HUES6 (cell line): ENCODE results near the gene HGFAC.

ENCODE experiments used
- H3K27ac ChIP-seq: 2 replicates; pipeline ENCODE4 v1.7.0; 2013; ENCODE audit warnings: low read depth, mild to moderate bottlenecking, low read length, inconsistent platforms
- H3K27me3 ChIP-seq: 2 replicates; pipeline ENCODE4 v1.6.1; 2013; ENCODE audit warnings: low read length; ENCODE audit not compliant: control insufficient read depth, insufficient read depth
- H3K36me3 ChIP-seq: 2 replicates; pipeline ENCODE4 v1.6.1; 2013; ENCODE audit warnings: low read length; ENCODE audit not compliant: control insufficient read depth, insufficient read depth
- H3K4me1 ChIP-seq: 2 replicates; pipeline ENCODE4 v1.6.1; 2013; ENCODE audit warnings: low read length; ENCODE audit not compliant: control insufficient read depth, insufficient read depth
- H3K4me3 ChIP-seq: 2 replicates; pipeline ENCODE4 v1.5.1; 2013; ENCODE audit warnings: low read depth, low read length
- H3K9ac ChIP-seq: one replicate; pipeline ENCODE4 v1.6.1; 2013; ENCODE audit warnings: mild to moderate bottlenecking, low read length
- H3K9me3 ChIP-seq: 2 replicates; pipeline ENCODE4 v1.6.1; 2013; ENCODE audit warnings: low read depth, low read length; ENCODE audit not compliant: control insufficient read depth, insufficient read depth

The HGFAC gene

GRCh38 chr4:3411676-3412075 is 30.1 kb upstream of the HGFAC start:
- Histone ChIP-seq H3K4me1 (peaks cover 4% of the 10 kb centered on the region; the same call in 1 of the 2 replicates), H3K27me3 (no peaks in the 10 kb centered on the region)

GRCh38 chr4:3412257-3413020 is 29.3 kb upstream of the HGFAC start:
- H3K27me3 ChIP-seq, result no peaks in the 10 kb centered on the region
- H3K27ac ChIP-seq, result no peak overlapping the region
- no peak overlapping the region for H3K4me3 ChIP-seq
- H3K36me3 ChIP-seq, result peaks cover 5% of the 10 kb centered on the region; the same call in 1 of the 2 replicates
- H3K9me3 ChIP-seq, result no peaks in the 10 kb centered on the region
- H3K4me1 ChIP-seq, result peaks cover 4% of the 10 kb centered on the region; the same call in 1 of the 2 replicates
- H3K9ac ChIP-seq, result no peak overlapping the region

More at GRCh38 chr4:3411676-3412075, 30.1 kb upstream of the HGFAC start:
- H3K9ac ChIP-seq, result no peak overlapping the region
- H3K27ac ChIP-seq, result no peak overlapping the region
- no peaks in the 10 kb centered on the region for H3K9me3 ChIP-seq
- no peak overlapping the region for H3K4me3 ChIP-seq
- H3K36me3 ChIP-seq, result no peaks in the 10 kb centered on the region

GRCh38 chr4:3413217-3413671 is 28.5 kb upstream of the HGFAC start:
- Histone ChIP-seq H3K9ac (no peak overlapping the region), H3K9me3 (no peaks in the 10 kb centered on the region), H3K4me1 (peaks cover 4% of the 10 kb centered on the region; the same call in 1 of the 2 replicates), H3K27ac (no peak overlapping the region), H3K4me3 (no peak overlapping the region), H3K36me3 (peaks cover 5% of the 10 kb centered on the region; the same call in 1 of the 2 replicates), H3K27me3 (no peaks in the 10 kb centered on the region)

- Histone ChIP-seq H3K36me3 (peaks cover 5% of the 10 kb centered on the region; the same call in 1 of the 2 replicates), H3K27ac (no peak overlapping the region), H3K27me3 (no peaks in the 10 kb centered on the region), H3K4me3 (no peak overlapping the region), H3K9ac (no peak overlapping the region), H3K9me3 (no peaks in the 10 kb centered on the region), H3K4me1 (peaks cover 3% of the 10 kb centered on the region; the same call in 1 of the 2 replicates)
These were observed 27.9 kb upstream of the HGFAC start for GRCh38 chr4:3413675-3414420.

- Histone ChIP-seq H3K9ac (no peak overlapping the region), H3K4me3 (no peak overlapping the region), H3K27me3 (no peaks in the 10 kb centered on the region), H3K27ac (no peak overlapping the region), H3K9me3 (no peaks in the 10 kb centered on the region), H3K4me1 (no peaks in the 10 kb centered on the region; the same call in 1 of the 2 replicates), H3K36me3 (peaks cover 5% of the 10 kb centered on the region; the same call in 1 of the 2 replicates)
These were observed 27.1 kb upstream of the HGFAC start for GRCh38 chr4:3414421-3415279.

GRCh38 chr4:3415471-3416141 is 26.2 kb upstream of the HGFAC start:
- no peak overlapping the region for H3K27ac ChIP-seq
- H3K9ac ChIP-seq, result no peak overlapping the region
- H3K9me3 ChIP-seq, result no peaks in the 10 kb centered on the region
- H3K36me3 ChIP-seq, result peaks cover 5% of the 10 kb centered on the region; the same call in 1 of the 2 replicates
- H3K4me1 ChIP-seq, result no peaks in the 10 kb centered on the region; the same call in 1 of the 2 replicates
- no peak overlapping the region for H3K4me3 ChIP-seq
- H3K27me3 ChIP-seq, result no peaks in the 10 kb centered on the region

GRCh38 chr4:3416270-3416669 is 25.5 kb upstream of the HGFAC start:
- Histone ChIP-seq H3K27ac (no peak overlapping the region), H3K27me3 (no peaks in the 10 kb centered on the region), H3K4me1 (no peaks in the 10 kb centered on the region; the same call in 1 of the 2 replicates), H3K9ac (no peak overlapping the region), H3K9me3 (no peaks in the 10 kb centered on the region), H3K4me3 (no peak overlapping the region), H3K36me3 (peaks cover 5% of the 10 kb centered on the region; the same call in 1 of the 2 replicates)

- peaks cover 5% of the 10 kb centered on the region; the same call in 1 of the 2 replicates for H3K36me3 ChIP-seq
- H3K4me1 ChIP-seq, result no peaks in the 10 kb centered on the region; the same call in 1 of the 2 replicates
- H3K9me3 ChIP-seq, result no peaks in the 10 kb centered on the region
- no peaks in the 10 kb centered on the region for H3K27me3 ChIP-seq
- H3K9ac ChIP-seq, result no peak overlapping the region
- H3K4me3 ChIP-seq, result no peak overlapping the region
- no peak overlapping the region for H3K27ac ChIP-seq
These were observed 24.9 kb upstream of the HGFAC start for GRCh38 chr4:3416821-3417221.

GRCh38 chr4:3417448-3417847 is 24.3 kb upstream of the HGFAC start:
- no peaks in the 10 kb centered on the region for H3K27me3 ChIP-seq
- H3K4me1 ChIP-seq, result no peaks in the 10 kb centered on the region; the same call in 1 of the 2 replicates
- no peaks in the 10 kb centered on the region for H3K9me3 ChIP-seq
- H3K9ac ChIP-seq, result no peak overlapping the region
- no peak overlapping the region for H3K27ac ChIP-seq
- H3K36me3 ChIP-seq, result peaks cover 5% of the 10 kb centered on the region; the same call in 1 of the 2 replicates
- no peak overlapping the region for H3K4me3 ChIP-seq
